ENCODE data around the gene NUAK1. TPM values are rescaled to one million over a fixed set of nuclear protein-coding genes. Genes with fewer than 3 reads are reported as not detected.
A peak's percentile ranks its signal among the peaks of the same experiment; 100 is the strongest.
"Not testable (repeated sequence)": the region's sequence is repeated elsewhere in the genome, so short reads cannot be mapped to it uniquely, and the experiment has no call there.

The NUAK1 gene
- total RNA-seq, 1 donor from 2014 or later = 16.6 TPM

- Mint-ChIP-seq H3K36me3 (ENCODE audit: low read depth, unreplicated experiment) (peaks cover 5% of the 10 kb centered on the region), H3K4me1 (ENCODE audit: unreplicated experiment) (peaks cover 26% of the 10 kb centered on the region), H3K9me3 (ENCODE audit: unreplicated experiment) (no peaks in the 10 kb centered on the region), H3K27ac (ENCODE audit: unreplicated experiment) (no peak overlapping the region), H3K4me3 (ENCODE audit: unreplicated experiment) (no peak overlapping the region), H3K27me3 (ENCODE audit: unreplicated experiment) (peaks cover 5% of the 10 kb centered on the region)
- TF ChIP-seq CTCF (IDR thresholded peaks at IDR 0.05; ENCODE audit: unreplicated experiment) = no peak
- DNase-seq (ENCODE audit: low spot score) = no peak
These were observed 6.1 kb upstream of the NUAK1 start for GRCh38 chr12:106144847-106145246.

GRCh38 chr12:106142591-106143261 lies 4.0 kb upstream of the NUAK1 start:
- Mint-ChIP-seq H3K36me3 (ENCODE audit: low read depth, unreplicated experiment) (peaks cover 8% of the 10 kb centered on the region), H3K9me3 (ENCODE audit: unreplicated experiment) (no peaks in the 10 kb centered on the region), H3K27me3 (ENCODE audit: unreplicated experiment) (peaks cover 9% of the 10 kb centered on the region), H3K4me3 (ENCODE audit: unreplicated experiment) (no peak overlapping the region), H3K27ac (ENCODE audit: unreplicated experiment) (no peak overlapping the region), H3K4me1 (ENCODE audit: unreplicated experiment) (peaks cover 29% of the 10 kb centered on the region)
- DNase-seq (ENCODE audit: low spot score) = no peak
- TF ChIP-seq CTCF (IDR thresholded peaks at IDR 0.05; ENCODE audit: unreplicated experiment) = no peak

GRCh38 chr12:106141920-106142319 lies 3.2 kb upstream of the NUAK1 start:
- not testable (repeated sequence) for H3K27ac Mint-ChIP-seq (ENCODE audit: unreplicated experiment); H3K9me3 Mint-ChIP-seq (ENCODE audit: unreplicated experiment); DNase-seq (ENCODE audit: low spot score); H3K27me3 Mint-ChIP-seq (ENCODE audit: unreplicated experiment); H3K36me3 Mint-ChIP-seq (ENCODE audit: low read depth, unreplicated experiment)
- peak overlapping the region; percentile 38 for H3K4me3 Mint-ChIP-seq (ENCODE audit: unreplicated experiment)
- peaks cover 36% of the 10 kb centered on the region for H3K4me1 Mint-ChIP-seq (ENCODE audit: unreplicated experiment)

GRCh38 chr12:106141452-106141851 lies 2.7 kb upstream of the NUAK1 start:
- no peak for TF ChIP-seq CTCF (IDR thresholded peaks at IDR 0.05; ENCODE audit: unreplicated experiment)
- peak overlapping the region; percentile 16 for H3K27ac Mint-ChIP-seq (ENCODE audit: unreplicated experiment)
- peaks cover 40% of the 10 kb centered on the region for H3K4me1 Mint-ChIP-seq (ENCODE audit: unreplicated experiment)
- peak overlapping the region; percentile 51 for H3K4me3 Mint-ChIP-seq (ENCODE audit: unreplicated experiment)
- no peaks in the 10 kb centered on the region for H3K9me3 Mint-ChIP-seq (ENCODE audit: unreplicated experiment)
- H3K27me3 Mint-ChIP-seq (ENCODE audit: unreplicated experiment) = peaks cover 10% of the 10 kb centered on the region
- no peak for DNase-seq (ENCODE audit: low spot score)
- peaks cover 9% of the 10 kb centered on the region for H3K36me3 Mint-ChIP-seq (ENCODE audit: low read depth, unreplicated experiment)

GRCh38 chr12:106141003-106141402 lies 2.2 kb upstream of the NUAK1 start:
- peak overlapping the region; percentile 95 for H3K4me3 Mint-ChIP-seq (ENCODE audit: unreplicated experiment)
- no peak for DNase-seq (ENCODE audit: low spot score)
- peaks cover 9% of the 10 kb centered on the region for H3K36me3 Mint-ChIP-seq (ENCODE audit: low read depth, unreplicated experiment)
- peak overlapping the region; percentile 80 for H3K27ac Mint-ChIP-seq (ENCODE audit: unreplicated experiment)
- no peak for TF ChIP-seq CTCF (IDR thresholded peaks at IDR 0.05; ENCODE audit: unreplicated experiment)
- peaks cover 10% of the 10 kb centered on the region for H3K27me3 Mint-ChIP-seq (ENCODE audit: unreplicated experiment)
- H3K4me1 Mint-ChIP-seq (ENCODE audit: unreplicated experiment) = peaks cover 42% of the 10 kb centered on the region
- H3K9me3 Mint-ChIP-seq (ENCODE audit: unreplicated experiment) = no peaks in the 10 kb centered on the region
